PFSK-1 (cell line): ENCODE data around the gene MUC3A. TPM values are rescaled to one million over a fixed set of nuclear protein-coding genes. Genes with fewer than 3 reads are reported as not detected.

Source experiments
- FOXP2 ChIP-seq: optimal IDR thresholded peaks from 2 replicates; pipeline ENCODE3; 2011; ENCODE audit warnings: borderline replicate concordance, control low read depth, inconsistent platforms; ENCODE audit not compliant: insufficient read depth; ENCODE audit errors: extremely low read length, extremely low read depth
- POLR2AphosphoS5 ChIP-seq: IDR thresholded peaks from 2 replicates; pipeline ENCODE4 v1.6.1; 2012; ENCODE audit warnings: low read depth, mild to moderate bottlenecking, control low read depth, low read length, moderate library complexity
- SIN3A ChIP-seq: IDR thresholded peaks from 2 replicates; pipeline ENCODE4 v1.6.1; 2012; ENCODE audit warnings: mild to moderate bottlenecking, low read length, moderate library complexity, borderline replicate concordance; ENCODE audit not compliant: insufficient read depth
- TAF1 ChIP-seq: IDR thresholded peaks from 2 replicates; pipeline ENCODE4 v1.6.1; 2012; ENCODE audit warnings: low read length, control low read depth, borderline replicate concordance; ENCODE audit not compliant: insufficient read depth
- polyA plus RNA-seq: library from polyadenylated mRNA; unstranded; fragments of >200 nt; gene quantifications from one replicate; pipeline ENCODE4 v1.2.1, GENCODE V29; 2012; ENCODE audit warnings: low read depth, missing spikeins; ENCODE audit not compliant: insufficient read length
- TF ChIP-seq, protein P1 (sequence below), 2 experiments: IDR thresholded peaks; 2 replicates each; pipeline versions ENCODE4 v1.6.1 to v1.8.0; 2011 to 2012; ENCODE audit warnings: low read depth in 2 of 2, low read length in 2 of 2, control low read depth in 1 of 2, inconsistent platforms in 1 of 2, mild to moderate bottlenecking in 1 of 2, moderate library complexity in 1 of 2; ENCODE audit not compliant: insufficient read depth in 1 of 2

MUC3A gene, protein sequence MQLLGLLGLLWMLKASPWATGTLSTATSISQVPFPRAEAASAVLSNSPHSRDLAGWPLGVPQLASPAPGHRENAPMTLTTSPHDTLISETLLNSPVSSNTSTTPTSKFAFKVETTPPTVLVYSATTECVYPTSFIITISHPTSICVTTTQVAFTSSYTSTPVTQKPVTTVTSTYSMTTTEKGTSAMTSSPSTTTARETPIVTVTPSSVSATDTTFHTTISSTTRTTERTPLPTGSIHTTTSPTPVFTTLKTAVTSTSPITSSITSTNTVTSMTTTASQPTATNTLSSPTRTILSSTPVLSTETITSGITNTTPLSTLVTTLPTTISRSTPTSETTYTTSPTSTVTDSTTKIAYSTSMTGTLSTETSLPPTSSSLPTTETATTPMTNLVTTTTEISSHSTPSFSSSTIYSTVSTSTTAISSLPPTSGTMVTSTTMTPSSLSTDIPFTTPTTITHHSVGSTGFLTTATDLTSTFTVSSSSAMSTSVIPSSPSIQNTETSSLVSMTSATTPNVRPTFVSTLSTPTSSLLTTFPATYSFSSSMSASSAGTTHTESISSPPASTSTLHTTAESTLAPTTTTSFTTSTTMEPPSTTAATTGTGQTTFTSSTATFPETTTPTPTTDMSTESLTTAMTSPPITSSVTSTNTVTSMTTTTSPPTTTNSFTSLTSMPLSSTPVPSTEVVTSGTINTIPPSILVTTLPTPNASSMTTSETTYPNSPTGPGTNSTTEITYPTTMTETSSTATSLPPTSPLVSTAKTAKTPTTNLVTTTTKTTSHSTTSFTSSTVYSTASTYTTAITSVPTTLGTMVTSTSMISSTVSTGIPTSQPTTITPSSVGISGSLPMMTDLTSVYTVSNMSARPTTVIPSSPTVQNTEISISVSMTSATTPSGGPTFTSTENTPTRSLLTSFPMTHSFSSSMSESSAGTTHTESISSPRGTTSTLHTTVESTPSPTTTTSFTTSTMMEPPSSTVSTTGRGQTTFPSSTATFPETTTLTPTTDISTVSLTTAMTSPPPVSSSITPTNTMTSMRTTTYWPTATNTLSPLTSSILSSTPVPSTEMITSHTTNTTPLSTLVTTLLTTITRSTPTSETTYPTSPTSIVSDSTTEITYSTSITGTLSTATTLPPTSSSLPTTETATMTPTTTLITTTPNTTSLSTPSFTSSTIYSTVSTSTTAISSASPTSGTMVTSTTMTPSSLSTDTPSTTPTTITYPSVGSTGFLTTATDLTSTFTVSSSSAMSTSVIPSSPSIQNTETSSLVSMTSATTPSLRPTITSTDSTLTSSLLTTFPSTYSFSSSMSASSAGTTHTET (N-terminal part only)
- polyA plus RNA-seq = not detected

DNA sequence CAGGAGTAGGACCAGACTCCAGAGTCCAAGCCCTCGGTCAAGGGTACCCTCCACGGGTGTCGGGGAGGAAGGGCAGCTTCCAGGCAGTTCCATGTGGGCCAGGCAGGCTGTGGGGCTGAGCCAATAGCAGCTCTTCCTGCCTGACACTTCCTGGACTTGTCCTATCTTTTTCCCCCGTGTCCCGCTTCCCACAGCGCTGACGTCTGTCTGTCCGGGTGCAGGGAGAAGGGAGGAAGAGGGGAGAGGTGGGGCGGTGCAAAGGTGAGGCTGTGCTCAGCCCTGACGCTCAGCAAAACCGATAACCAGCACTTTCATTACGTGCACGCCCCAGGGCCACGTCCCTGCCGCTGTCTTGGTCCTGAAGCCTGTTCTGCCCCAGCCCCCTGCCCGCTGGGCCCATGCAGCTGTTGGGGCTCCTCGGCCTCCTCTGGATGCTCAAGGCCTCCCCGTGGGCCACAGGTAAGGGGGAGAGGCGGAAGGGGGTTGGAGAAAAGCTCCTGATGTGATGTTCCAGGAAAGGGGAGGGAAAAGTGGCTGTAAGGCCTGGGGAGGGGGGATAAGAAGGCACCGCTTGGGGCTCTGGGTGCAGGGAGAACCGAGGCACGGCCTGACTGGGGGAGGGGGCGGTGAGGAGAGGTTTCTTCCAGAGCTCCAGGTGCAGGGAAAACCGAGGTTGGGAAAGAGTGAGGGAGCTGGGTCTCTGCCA, at the start of gene MUC3A:
Gene MUC3A, plus strand, starts transcription at position 308 of the 706 bp plus-strand sequence. Its CDS starts 91 bp downstream, at position 399.
- no peak for TF ChIP-seq FOXP2
- no peak for TF ChIP-seq POLR2AphosphoS5
- TF ChIP-seq, protein P1, sequence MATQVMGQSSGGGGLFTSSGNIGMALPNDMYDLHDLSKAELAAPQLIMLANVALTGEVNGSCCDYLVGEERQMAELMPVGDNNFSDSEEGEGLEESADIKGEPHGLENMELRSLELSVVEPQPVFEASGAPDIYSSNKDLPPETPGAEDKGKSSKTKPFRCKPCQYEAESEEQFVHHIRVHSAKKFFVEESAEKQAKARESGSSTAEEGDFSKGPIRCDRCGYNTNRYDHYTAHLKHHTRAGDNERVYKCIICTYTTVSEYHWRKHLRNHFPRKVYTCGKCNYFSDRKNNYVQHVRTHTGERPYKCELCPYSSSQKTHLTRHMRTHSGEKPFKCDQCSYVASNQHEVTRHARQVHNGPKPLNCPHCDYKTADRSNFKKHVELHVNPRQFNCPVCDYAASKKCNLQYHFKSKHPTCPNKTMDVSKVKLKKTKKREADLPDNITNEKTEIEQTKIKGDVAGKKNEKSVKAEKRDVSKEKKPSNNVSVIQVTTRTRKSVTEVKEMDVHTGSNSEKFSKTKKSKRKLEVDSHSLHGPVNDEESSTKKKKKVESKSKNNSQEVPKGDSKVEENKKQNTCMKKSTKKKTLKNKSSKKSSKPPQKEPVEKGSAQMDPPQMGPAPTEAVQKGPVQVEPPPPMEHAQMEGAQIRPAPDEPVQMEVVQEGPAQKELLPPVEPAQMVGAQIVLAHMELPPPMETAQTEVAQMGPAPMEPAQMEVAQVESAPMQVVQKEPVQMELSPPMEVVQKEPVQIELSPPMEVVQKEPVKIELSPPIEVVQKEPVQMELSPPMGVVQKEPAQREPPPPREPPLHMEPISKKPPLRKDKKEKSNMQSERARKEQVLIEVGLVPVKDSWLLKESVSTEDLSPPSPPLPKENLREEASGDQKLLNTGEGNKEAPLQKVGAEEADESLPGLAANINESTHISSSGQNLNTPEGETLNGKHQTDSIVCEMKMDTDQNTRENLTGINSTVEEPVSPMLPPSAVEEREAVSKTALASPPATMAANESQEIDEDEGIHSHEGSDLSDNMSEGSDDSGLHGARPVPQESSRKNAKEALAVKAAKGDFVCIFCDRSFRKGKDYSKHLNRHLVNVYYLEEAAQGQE (IDR thresholded peaks at IDR 0.05; ENCODE audit: insufficient read depth in 1 of 2, low read depth in 2 of 2, low read length in 2 of 2) = no peak
- TF ChIP-seq TAF1 = no peak
- TF ChIP-seq SIN3A = no peak

DNA sequence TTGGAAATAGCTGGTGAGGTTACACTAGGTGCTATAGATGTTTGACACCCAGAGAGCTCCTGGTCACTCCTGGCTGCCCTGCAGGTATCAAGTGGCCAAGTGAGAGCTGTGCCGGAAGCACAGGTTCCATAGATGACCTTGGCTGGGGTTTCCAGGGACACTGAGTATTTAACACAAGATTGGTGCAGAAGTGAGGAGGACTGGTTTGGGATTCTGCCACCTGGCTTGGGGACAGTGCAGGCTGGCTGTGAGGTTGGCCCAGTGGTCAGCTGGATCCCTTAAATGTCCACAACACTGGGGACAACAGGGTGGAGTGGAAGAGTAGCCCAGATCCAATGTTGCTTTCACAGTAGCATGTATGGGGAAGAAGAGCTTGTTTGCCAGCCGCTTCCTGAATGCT, 48.4 kb upstream of the MUC3A start:
- TF ChIP-seq, protein P1 (IDR thresholded peaks at IDR 0.05; ENCODE audit: insufficient read depth in 1 of 2, low read depth in 2 of 2, low read length in 2 of 2) = no peak
- TF ChIP-seq TAF1 (no peak), SIN3A (no peak), FOXP2 (no peak), POLR2AphosphoS5 (no peak)

DNA sequence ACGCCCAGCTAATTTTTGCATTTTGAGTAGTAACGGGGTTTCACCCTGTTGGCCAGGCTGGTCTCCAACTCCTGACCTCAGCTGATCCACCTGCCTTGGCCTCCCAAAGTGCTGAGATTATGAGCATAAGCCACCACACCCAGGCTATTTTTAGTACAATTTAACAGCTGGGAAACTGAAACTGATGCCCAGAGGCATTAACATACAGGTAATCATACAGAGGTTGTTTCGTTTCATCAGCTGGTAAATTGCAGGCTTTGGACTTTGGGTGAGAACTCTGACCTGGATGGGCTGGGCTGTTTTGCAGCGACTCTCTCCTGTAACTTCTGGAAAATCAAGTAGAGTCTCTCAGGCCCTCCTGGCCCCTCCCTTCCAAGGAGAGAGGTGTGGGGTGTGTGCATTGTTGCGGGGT, 47.4 kb upstream of the MUC3A start:
- no peak for TF ChIP-seq FOXP2
- TF ChIP-seq TAF1 = no peak
- no peak for TF ChIP-seq SIN3A
- no peak for TF ChIP-seq POLR2AphosphoS5
- TF ChIP-seq, protein P1 (IDR thresholded peaks at IDR 0.05; ENCODE audit: insufficient read depth in 1 of 2, low read depth in 2 of 2, low read length in 2 of 2) = no peak

DNA sequence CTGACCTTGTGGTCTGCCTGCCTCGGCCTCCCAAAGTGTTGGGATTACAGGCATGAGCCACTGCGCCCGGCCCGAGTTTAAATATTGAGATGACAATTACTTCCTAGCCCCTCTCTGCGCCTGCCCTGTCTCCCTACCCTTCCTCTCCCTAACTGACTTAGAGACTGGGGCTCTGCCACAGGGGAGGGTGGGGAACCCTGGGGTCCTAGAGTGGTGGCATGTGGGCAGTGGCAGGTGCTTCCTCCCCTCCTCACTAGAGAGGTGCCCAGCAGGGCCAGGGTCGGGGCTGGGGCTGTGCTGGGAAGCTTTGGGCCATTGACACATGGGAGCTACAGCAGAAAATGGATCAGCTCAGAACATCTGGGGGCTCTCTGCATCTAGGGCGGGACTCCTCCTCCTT, 46.7 kb upstream of the MUC3A start:
- TF ChIP-seq SIN3A (no peak), FOXP2 (no peak), TAF1 (no peak), POLR2AphosphoS5 (no peak)
- TF ChIP-seq, protein P1 (IDR thresholded peaks at IDR 0.05; ENCODE audit: insufficient read depth in 1 of 2, low read depth in 2 of 2, low read length in 2 of 2) = no peak
